ENCODE results near the gene AP2A2. TPM values are rescaled to one million over a fixed set of nuclear protein-coding genes. Genes with fewer than 3 reads are reported as not detected.

AP2A2 gene
- total and polyA plus RNA-seq, 2 of the 4 experiments (the other 2 are of a cell fraction), result 19.9 to 49.0 TPM

DNA sequence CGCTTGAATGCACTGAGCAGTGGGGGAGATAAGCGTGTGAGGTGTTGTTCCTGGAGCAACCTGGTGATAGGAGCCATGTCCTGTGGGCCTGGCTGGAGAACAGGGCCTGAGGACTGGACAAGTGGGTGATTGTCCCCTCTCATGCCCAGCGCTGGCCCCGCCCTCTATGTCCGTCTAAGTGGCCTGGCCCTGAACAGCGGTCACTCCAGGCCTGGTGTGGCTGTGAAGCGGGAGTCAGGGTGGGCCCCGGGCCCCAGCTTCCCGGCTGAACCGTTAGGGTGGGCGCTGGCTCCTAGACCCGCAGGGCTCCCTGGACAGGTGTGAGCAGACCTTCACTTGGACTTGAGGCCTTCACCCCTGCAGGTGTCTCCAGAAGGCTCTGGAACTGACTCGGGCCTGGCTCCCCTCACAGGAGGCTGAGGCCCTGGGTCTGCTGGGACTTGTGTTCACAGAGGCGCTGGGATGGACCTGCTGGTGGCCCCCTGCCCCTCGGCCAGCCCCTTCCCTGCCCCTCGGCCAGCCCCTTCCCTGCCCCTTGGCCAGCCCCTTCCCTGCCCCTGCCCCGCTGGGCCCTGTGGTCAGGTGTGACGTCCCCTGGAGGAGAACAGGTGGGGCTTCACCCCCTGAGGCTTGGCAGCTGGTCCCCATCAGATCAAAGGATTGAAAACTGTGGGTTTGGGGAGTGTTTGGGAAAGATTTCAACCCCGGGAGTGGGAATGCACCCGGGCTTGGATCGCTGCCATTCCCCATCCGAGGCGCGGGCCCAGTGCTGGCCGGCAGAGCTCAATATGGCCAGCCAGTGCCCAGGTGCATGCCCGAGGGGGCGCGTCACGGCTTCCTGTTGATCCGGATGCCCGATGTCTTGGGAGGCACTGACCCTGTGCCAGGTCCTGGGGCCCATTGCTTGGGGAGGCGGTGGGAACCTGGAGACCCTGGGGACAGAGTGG is 114.1 kb downstream of the AP2A2 start:
- in situ Hi-C loops (cut with MboI; ENCODE audit: low sequenced_read_pairs) (no loop called here), dilution Hi-C loops (cut with HindIII; ENCODE audit: low sequenced_read_pairs, unreplicated experiment) (no loop called here), intact Hi-C loops (cut with micrococcal nuclease) (no loop called here)
- Histone ChIP-seq H4K5ac (ENCODE audit: low read depth, low read length) (no peak overlapping the region), H3K18ac (ENCODE audit: low read depth, low read length) (no peak overlapping the region), H3K4me2 (ENCODE audit: low read depth, low read length) (no peak overlapping the region), H2BK20ac (ENCODE audit: low read depth, low read length) (no peak overlapping the region), H3K4ac (ENCODE audit: low read depth, low read length) (no peak overlapping the region), H4K8ac (ENCODE audit: low read depth in 2 of 2, low read length in 2 of 2) (no peak overlapping the region), H3K9ac (ENCODE audit: low read depth, low read length) (no peak overlapping the region), H2AFZ (replicated peaks; ENCODE audit: low read length, poor library complexity) (no peak overlapping the region), H4K91ac (ENCODE audit: insufficient read depth, low read depth, low read length) (no peak overlapping the region), H4K20me1 (ENCODE audit: insufficient read depth, low read length) (no peaks in the 10 kb centered on the region), H2AK5ac (ENCODE audit: low read depth, low read length) (no peak overlapping the region), H3K56ac (ENCODE audit: extremely low read depth, insufficient read depth, low read length) (no peak overlapping the region; the same call in 1 of the 2 replicates), H3K23ac (ENCODE audit: low read depth, low read length) (no peak overlapping the region), H3K36me3 (ENCODE audit: control insufficient read depth, insufficient read depth, low read length) (no peaks in the 10 kb centered on the region), H2BK5ac (ENCODE audit: low read depth, low read length, poor library complexity, severe bottlenecking) (no peak overlapping the region), H2BK15ac (ENCODE audit: low read depth, low read length) (no peak overlapping the region), H3K27me3 (ENCODE audit: control insufficient read depth, insufficient read depth, low read length) (peaks cover 16% of the 10 kb centered on the region), H3K4me1 (ENCODE audit: control insufficient read depth, insufficient read depth, low read length) (no peaks in the 10 kb centered on the region), H2AK9ac (replicated peaks; ENCODE audit: low read depth, low read length, poor library complexity) (no peak overlapping the region), H3K9me3 (ENCODE audit: control insufficient read depth, insufficient read depth, low read length) (no peaks in the 10 kb centered on the region), H3K9me1 (ENCODE audit: insufficient read depth, low read length) (no peaks in the 10 kb centered on the region), H3K27ac (ENCODE audit: insufficient read depth, low read length) (no peak overlapping the region), H2BK120ac (ENCODE audit: low read depth, low read length) (no peak overlapping the region), H3K79me1 (ENCODE audit: low read depth in 1 of 2, low read length in 2 of 2) (no peaks in the 10 kb centered on the region), H3K4me3 (ENCODE audit: insufficient read depth, low read depth, low read length) (no peak overlapping the region), H3K14ac (replicated peaks; ENCODE audit: low read depth, low read length) (no peak overlapping the region)
- ChIA-PET POLR2A (ENCODE audit: unreplicated experiment) (no interaction called here), CTCF (no interaction called here)
- BruUV-seq (replicated peaks), result no TSS peak
- ATAC-seq (ENCODE audit: low read depth) (no peak), DNase-seq (no peak)
- WGBS, 2 experiments (ENCODE audit: extremely low coverage in 2 of 2, insufficient read length in 1 of 2), result 79% methylated on average over 13 of the region's 32 CpGs; no CpG with 5 or more reads in 1 of the 2 experiments
- TF ChIP-seq, protein P1, sequence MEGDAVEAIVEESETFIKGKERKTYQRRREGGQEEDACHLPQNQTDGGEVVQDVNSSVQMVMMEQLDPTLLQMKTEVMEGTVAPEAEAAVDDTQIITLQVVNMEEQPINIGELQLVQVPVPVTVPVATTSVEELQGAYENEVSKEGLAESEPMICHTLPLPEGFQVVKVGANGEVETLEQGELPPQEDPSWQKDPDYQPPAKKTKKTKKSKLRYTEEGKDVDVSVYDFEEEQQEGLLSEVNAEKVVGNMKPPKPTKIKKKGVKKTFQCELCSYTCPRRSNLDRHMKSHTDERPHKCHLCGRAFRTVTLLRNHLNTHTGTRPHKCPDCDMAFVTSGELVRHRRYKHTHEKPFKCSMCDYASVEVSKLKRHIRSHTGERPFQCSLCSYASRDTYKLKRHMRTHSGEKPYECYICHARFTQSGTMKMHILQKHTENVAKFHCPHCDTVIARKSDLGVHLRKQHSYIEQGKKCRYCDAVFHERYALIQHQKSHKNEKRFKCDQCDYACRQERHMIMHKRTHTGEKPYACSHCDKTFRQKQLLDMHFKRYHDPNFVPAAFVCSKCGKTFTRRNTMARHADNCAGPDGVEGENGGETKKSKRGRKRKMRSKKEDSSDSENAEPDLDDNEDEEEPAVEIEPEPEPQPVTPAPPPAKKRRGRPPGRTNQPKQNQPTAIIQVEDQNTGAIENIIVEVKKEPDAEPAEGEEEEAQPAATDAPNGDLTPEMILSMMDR (conservative IDR thresholded peaks at IDR 0.05; ENCODE audit: low read depth, low read length), result no peak
- TF ChIP-seq CHD1 (IDR thresholded peaks at IDR 0.05; ENCODE audit: low read depth, low read length), result no peak
- TF ChIP-seq RFX5 (IDR thresholded peaks at IDR 0.05; ENCODE audit: low read depth, low read length), result no peak
- no peak for TF ChIP-seq RCOR1 (IDR thresholded peaks at IDR 0.05; ENCODE audit: insufficient replicate concordance, low read length)
- TF ChIP-seq MAZ (IDR thresholded peaks at IDR 0.05; ENCODE audit: borderline replicate concordance, low read depth, low read length), result no peak
- no peak for TF ChIP-seq BHLHE40 (IDR thresholded peaks at IDR 0.05; ENCODE audit: low read depth, low read length)
- TF ChIP-seq CEBPB (IDR thresholded peaks at IDR 0.05; ENCODE audit: low read depth, low read length), result no peak
- no peak for TF ChIP-seq MAFK (IDR thresholded peaks at IDR 0.05; ENCODE audit: low read depth, low read length)
- TF ChIP-seq RAD21 (IDR thresholded peaks at IDR 0.05; ENCODE audit: low read length), result no peak
- TF ChIP-seq, protein P2, sequence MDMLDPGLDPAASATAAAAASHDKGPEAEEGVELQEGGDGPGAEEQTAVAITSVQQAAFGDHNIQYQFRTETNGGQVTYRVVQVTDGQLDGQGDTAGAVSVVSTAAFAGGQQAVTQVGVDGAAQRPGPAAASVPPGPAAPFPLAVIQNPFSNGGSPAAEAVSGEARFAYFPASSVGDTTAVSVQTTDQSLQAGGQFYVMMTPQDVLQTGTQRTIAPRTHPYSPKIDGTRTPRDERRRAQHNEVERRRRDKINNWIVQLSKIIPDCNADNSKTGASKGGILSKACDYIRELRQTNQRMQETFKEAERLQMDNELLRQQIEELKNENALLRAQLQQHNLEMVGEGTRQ (IDR thresholded peaks at IDR 0.05; ENCODE audit: low read depth, low read length), result no peak

Data from IMR-90 (cell line).